Prostate gland (tissue), 2 donors: ENCODE data around the gene STK39.

Experiments used
- POLR2A ChIP-seq: fragments of 450-650 bp; IDR thresholded peaks from one replicate; pipeline ENCODE4 v1.6.1; 2016; ENCODE audit warnings: antibody characterized with exemption, mild to moderate bottlenecking
- POLR2AphosphoS5 ChIP-seq: sonication (generic); formaldehyde crosslinking; IDR thresholded peaks from one replicate; pipeline ENCODE4 v1.6.1; 2017; ENCODE audit warnings: antibody characterized with exemption
- TF ChIP-seq, protein P1 (sequence below), 4 experiments: fragments of 200-600 bp in 2 of 4; fragments of 450-650 bp in 2 of 4; sonication (generic) in 2 of 4; IDR thresholded peaks; 1 replicate in 3 of 4; 2 replicates in 1 of 4; pipeline ENCODE4 v1.5.1; 2016 to 2019; ENCODE audit warnings: antibody characterized with exemption in 4 of 4, mild to moderate bottlenecking in 2 of 4, moderate library complexity in 2 of 4

- TF ChIP-seq, protein P1, sequence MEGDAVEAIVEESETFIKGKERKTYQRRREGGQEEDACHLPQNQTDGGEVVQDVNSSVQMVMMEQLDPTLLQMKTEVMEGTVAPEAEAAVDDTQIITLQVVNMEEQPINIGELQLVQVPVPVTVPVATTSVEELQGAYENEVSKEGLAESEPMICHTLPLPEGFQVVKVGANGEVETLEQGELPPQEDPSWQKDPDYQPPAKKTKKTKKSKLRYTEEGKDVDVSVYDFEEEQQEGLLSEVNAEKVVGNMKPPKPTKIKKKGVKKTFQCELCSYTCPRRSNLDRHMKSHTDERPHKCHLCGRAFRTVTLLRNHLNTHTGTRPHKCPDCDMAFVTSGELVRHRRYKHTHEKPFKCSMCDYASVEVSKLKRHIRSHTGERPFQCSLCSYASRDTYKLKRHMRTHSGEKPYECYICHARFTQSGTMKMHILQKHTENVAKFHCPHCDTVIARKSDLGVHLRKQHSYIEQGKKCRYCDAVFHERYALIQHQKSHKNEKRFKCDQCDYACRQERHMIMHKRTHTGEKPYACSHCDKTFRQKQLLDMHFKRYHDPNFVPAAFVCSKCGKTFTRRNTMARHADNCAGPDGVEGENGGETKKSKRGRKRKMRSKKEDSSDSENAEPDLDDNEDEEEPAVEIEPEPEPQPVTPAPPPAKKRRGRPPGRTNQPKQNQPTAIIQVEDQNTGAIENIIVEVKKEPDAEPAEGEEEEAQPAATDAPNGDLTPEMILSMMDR (IDR thresholded peaks at IDR 0.05), result no peak
- no peak for TF ChIP-seq POLR2A
- TF ChIP-seq POLR2AphosphoS5, result no peak
These were observed 9.7 kb downstream of the STK39 start for GRCh38 chr2:168237741-168238140.
